Cardiac fibroblast (primary cell): Measurements from ENCODE around the gene THSD4.

ENCODE experiments used
- DNase-seq, 2 donors: peaks; one replicate each; pipeline versions ENCODE4 v3.0.0 to v3.0.0-alpha.2; 2010; ENCODE audit warnings: low read depth in 2 of 2
- H3K4me3 ChIP-seq, 2 donors: replicated peaks in 1 of 2; 1 replicate in 1 of 2; 2 replicates in 1 of 2; pipeline ENCODE4 v1.5.1; 2011; ENCODE audit warnings: low read depth in 2 of 2, low read length in 2 of 2, mild to moderate bottlenecking in 2 of 2, moderate library complexity in 1 of 2
- CTCF ChIP-seq: IDR thresholded peaks from one replicate; pipeline ENCODE4 v1.5.1; 2011; ENCODE audit warnings: low read depth, mild to moderate bottlenecking, low read length, inconsistent platforms

The THSD4 gene

GRCh38 chr15:71142780-71143179 is 27.5 kb downstream of the THSD4 start:
- no peak for TF ChIP-seq CTCF
- DNase-seq: no peak

GRCh38 chr15:71143373-71144310 is 28.4 kb downstream of the THSD4 start:
- TF ChIP-seq CTCF: no peak
- no peak overlapping the region for H3K4me3 ChIP-seq
- peak in 1 of 2 donors; percentile 19 for DNase-seq

More at GRCh38 chr15:71142780-71143179, 27.5 kb downstream of the THSD4 start:
- H3K4me3 ChIP-seq: no peak overlapping the region

- no peak overlapping the region for H3K4me3 ChIP-seq
- no peak for TF ChIP-seq CTCF
- no peak for DNase-seq
These were observed 30.4 kb downstream of the THSD4 start for GRCh38 chr15:71145648-71146047.

GRCh38 chr15:71146580-71146982 is 31.3 kb downstream of the THSD4 start:
- no peak for DNase-seq
- H3K4me3 ChIP-seq: no peak overlapping the region
- no peak for TF ChIP-seq CTCF

GRCh38 chr15:71148048-71148447 is 32.8 kb downstream of the THSD4 start:
- DNase-seq: no peak
- TF ChIP-seq CTCF: no peak
- H3K4me3 ChIP-seq: no peak overlapping the region

- DNase-seq: peak in 1 of 2 donors; percentile 66
- TF ChIP-seq CTCF: no peak
- no peak overlapping the region for H3K4me3 ChIP-seq
These were observed 34.6 kb downstream of the THSD4 start for GRCh38 chr15:71149646-71150557.
